Measurements from ENCODE around the gene DGKA. TPM values are rescaled to one million over a fixed set of nuclear protein-coding genes. Genes with fewer than 3 reads are reported as not detected.

The DGKA gene
- total and polyA plus RNA-seq, 2 of the 13 experiments (the other 11 are each of a cell fraction or from before 2014, with no cell fraction given): 2.4 to 5.4 TPM

DNA sequence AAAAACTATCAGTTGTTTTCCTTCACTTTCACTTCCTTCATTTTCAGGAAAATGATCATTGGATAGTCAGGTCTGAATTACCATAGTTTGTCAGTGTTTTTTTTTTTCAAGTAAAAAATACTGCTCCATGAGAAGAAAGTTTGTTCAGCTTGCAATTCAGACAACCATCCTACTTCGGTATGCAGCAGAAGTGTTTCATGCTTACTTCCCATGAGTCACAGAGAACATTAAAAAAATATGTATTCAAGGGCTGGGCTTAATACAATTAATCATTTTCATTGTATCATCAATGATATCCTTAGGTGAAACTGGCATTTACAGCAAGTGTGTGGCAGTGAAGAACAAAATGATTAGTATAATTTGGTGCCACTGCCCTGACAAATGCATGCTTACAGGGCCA lies 24.9 kb upstream of the DGKA start (continued):
- TF ChIP-seq, protein P1, sequence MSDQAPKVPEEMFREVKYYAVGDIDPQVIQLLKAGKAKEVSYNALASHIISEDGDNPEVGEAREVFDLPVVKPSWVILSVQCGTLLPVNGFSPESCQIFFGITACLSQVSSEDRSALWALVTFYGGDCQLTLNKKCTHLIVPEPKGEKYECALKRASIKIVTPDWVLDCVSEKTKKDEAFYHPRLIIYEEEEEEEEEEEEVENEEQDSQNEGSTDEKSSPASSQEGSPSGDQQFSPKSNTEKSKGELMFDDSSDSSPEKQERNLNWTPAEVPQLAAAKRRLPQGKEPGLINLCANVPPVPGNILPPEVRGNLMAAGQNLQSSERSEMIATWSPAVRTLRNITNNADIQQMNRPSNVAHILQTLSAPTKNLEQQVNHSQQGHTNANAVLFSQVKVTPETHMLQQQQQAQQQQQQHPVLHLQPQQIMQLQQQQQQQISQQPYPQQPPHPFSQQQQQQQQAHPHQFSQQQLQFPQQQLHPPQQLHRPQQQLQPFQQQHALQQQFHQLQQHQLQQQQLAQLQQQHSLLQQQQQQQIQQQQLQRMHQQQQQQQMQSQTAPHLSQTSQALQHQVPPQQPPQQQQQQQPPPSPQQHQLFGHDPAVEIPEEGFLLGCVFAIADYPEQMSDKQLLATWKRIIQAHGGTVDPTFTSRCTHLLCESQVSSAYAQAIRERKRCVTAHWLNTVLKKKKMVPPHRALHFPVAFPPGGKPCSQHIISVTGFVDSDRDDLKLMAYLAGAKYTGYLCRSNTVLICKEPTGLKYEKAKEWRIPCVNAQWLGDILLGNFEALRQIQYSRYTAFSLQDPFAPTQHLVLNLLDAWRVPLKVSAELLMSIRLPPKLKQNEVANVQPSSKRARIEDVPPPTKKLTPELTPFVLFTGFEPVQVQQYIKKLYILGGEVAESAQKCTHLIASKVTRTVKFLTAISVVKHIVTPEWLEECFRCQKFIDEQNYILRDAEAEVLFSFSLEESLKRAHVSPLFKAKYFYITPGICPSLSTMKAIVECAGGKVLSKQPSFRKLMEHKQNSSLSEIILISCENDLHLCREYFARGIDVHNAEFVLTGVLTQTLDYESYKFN (CRISPR knock-in tag; conservative IDR thresholded peaks at IDR 0.05): no peak
- TF ChIP-seq YEATS4 (CRISPR knock-in tag; IDR thresholded peaks at IDR 0.05; ENCODE audit: borderline replicate concordance) (no peak), ZNF468 (CRISPR knock-in tag; IDR thresholded peaks at IDR 0.05) (no peak), PAX8 (CRISPR knock-in tag; IDR thresholded peaks at IDR 0.05; ENCODE audit: borderline replicate concordance) (no peak), MEIS2 (CRISPR knock-in tag; IDR thresholded peaks at IDR 0.05) (no peak), ZNF563 (CRISPR knock-in tag; IDR thresholded peaks at IDR 0.05) (no peak), ZNF138 (CRISPR knock-in tag; IDR thresholded peaks at IDR 0.05; ENCODE audit: low read depth) (no peak), PHF20 (CRISPR knock-in tag; IDR thresholded peaks at IDR 0.05) (no peak)

DNA sequence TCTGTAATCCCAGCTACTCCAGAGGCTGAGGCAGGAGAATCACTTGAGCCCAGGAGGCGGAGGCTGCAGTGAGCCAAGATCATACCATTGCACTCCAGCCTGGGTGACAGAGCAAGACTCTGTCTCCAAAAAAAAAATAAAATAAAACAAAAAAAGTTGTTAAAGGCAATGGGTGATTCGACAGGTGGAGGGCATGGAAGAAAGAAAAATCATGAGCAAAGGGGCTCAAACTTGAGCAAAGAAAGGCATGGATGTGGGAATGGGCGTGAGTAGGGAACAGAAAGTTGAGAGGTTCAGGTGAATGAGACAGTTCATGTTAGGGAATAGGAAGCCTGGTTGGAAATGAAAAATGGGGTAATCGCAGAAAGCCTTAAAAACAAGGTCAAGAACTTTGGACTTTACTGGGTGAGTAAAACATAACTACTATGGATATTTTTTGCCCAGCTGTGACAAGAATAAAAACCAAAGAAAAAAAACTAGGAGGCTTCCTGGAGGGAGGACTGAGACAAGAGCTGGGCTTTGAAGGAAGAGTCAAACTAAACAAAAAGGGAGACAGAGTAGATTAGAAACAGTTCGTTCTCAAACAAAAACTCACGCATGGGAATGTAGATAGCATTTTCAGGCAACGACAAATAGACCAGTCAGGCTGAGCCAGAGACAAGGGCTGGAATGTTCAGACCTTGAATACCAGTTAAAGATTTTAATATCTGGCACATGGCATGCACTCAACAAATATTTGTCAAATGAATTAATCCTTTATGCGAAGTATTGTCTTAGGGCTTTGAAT lies 22.0 kb upstream of the DGKA start:
- H3K4me2 ChIP-seq (ENCODE audit: low read depth, low read length): peak overlapping the region; percentile 61
- peaks cover 34% of the 10 kb centered on the region for H3K4me1 ChIP-seq (ENCODE audit: insufficient read depth, low read length)
- H3K27me3 ChIP-seq (ENCODE audit: control insufficient read depth in 1 of 2, insufficient read depth in 2 of 2, low read length in 2 of 2): no peaks in the 10 kb centered on the region
- peaks cover 0 to 11% of the 10 kb centered on the region in 2 experiments; a peak in 2 of 5 replicates for H3K36me3 ChIP-seq (replicated peaks in 1 of 2; ENCODE audit: control insufficient read depth in 1 of 2, insufficient read depth in 2 of 2, low read length in 2 of 2)
- ATAC-seq (peak; percentile 94), FAIRE-seq (peak; percentile 62), DNase-seq (ENCODE audit: low spot score) (peak; percentile 90)
- H3K79me2 ChIP-seq (ENCODE audit: insufficient read depth, low read length): peaks cover 14% of the 10 kb centered on the region
- peak overlapping the region in 1 of 3 experiments; percentile 4; a peak in 1 of 6 replicates for H3K4me3 ChIP-seq (replicated peaks in 1 of 3; ENCODE audit: insufficient read depth in 1 of 3, low read depth in 2 of 3, low read length in 3 of 3)
- in situ Hi-C loops (cut with HindIII; ENCODE audit: extremely low pct_ligation_motif_present, low pct_unique_long_range_greater_than_20kb) (no loop called here), intact Hi-C loops (cut with micrococcal nuclease; ENCODE audit: unreplicated experiment) (no loop called here)
- peak overlapping the region; percentile 25 for H3K9ac ChIP-seq (ENCODE audit: insufficient read depth, low read depth, low read length)
- no peaks in the 10 kb centered on the region for H3K9me3 ChIP-seq (ENCODE audit: low read length)
- BruUV-seq (replicated peaks): no TSS peak
- H2AFZ ChIP-seq (ENCODE audit: low read length): no peak overlapping the region
- whole genome bisulfite sequencing (ENCODE audit: low lambda C conversion rate): 21% methylated on average over 8 of the region's 8 CpGs
- H3K27ac ChIP-seq (ENCODE audit: extremely low read length, insufficient read depth, low read length): peak overlapping the region; percentile 75
- ChIA-PET CTCF (ENCODE audit: low intra/inter-chr PET ratio, low total read pairs) (no interaction called here), POLR2A (interaction anchor here (0.5 to 1.2 kb wide), 4 partner anchors 21 to 79 kb away, joined by 3 read pairs; partner anchors contain the start of genes DNAJC14 and RAB5B)
- no peaks in the 10 kb centered on the region; the same call in 1 of the 2 replicates for H4K20me1 ChIP-seq (ENCODE audit: insufficient read depth, low read length)
- TF ChIP-seq CENPT (CRISPR knock-in tag; IDR thresholded peaks at IDR 0.05; ENCODE audit: low read depth) (no peak), NCOR1 (IDR thresholded peaks at IDR 0.05; ENCODE audit: borderline replicate concordance, low read length) (peak; percentile 41; the same call in 1 of the 2 replicates), BCL6 (CRISPR knock-in tag; IDR thresholded peaks at IDR 0.05) (peak; percentile 64), ZNF282 (IDR thresholded peaks at IDR 0.05; ENCODE audit: partially characterized antibody) (no peak), ZBTB20 (CRISPR knock-in tag; IDR thresholded peaks at IDR 0.05; ENCODE audit: borderline replicate concordance, low read depth) (no peak), FOXA3 (CRISPR knock-in tag; IDR thresholded peaks at IDR 0.05) (peak; percentile 8; the same call in 1 of the 2 replicates), ZBTB21 (CRISPR knock-in tag; IDR thresholded peaks at IDR 0.05) (no peak), TEAD3 (CRISPR knock-in tag; optimal IDR thresholded peaks at IDR 0.05; ENCODE audit: borderline replicate concordance) (peak; percentile 87), SSRP1 (CRISPR knock-in tag; IDR thresholded peaks at IDR 0.05) (no peak)
- TF ChIP-seq, protein P2, sequence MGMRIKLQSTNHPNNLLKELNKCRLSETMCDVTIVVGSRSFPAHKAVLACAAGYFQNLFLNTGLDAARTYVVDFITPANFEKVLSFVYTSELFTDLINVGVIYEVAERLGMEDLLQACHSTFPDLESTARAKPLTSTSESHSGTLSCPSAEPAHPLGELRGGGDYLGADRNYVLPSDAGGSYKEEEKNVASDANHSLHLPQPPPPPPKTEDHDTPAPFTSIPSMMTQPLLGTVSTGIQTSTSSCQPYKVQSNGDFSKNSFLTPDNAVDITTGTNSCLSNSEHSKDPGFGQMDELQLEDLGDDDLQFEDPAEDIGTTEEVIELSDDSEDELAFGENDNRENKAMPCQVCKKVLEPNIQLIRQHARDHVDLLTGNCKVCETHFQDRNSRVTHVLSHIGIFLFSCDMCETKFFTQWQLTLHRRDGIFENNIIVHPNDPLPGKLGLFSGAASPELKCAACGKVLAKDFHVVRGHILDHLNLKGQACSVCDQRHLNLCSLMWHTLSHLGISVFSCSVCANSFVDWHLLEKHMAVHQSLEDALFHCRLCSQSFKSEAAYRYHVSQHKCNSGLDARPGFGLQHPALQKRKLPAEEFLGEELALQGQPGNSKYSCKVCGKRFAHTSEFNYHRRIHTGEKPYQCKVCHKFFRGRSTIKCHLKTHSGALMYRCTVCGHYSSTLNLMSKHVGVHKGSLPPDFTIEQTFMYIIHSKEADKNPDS (CRISPR knock-in tag; IDR thresholded peaks at IDR 0.05): no peak
